ENCODE data around the gene SARDH. TPM values are rescaled to one million over a fixed set of nuclear protein-coding genes. Genes with fewer than 3 reads are reported as not detected.

The SARDH gene
- total RNA-seq, 4 donors from 2014 or later: 2.9 to 16.4 (median 5.9) TPM

DNA sequence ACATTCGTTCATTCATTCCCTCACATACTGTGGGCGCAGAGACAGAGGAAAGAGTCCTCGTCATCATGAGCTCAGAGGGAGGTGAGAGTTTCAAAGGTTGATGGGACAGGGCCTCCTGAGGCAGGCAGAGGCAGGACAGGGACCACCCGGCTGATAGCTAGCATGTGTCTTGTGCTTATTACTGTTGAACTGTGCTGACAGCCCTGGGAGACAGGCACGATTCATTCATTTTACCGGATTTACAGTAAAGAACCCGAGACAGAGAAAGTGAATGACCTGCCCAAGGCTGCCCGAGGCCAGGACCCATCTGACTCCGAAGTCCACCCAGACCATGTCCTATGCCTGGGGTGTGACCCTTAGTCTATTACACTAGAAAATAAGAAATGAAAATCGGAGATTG lies 124.1 kb downstream of the SARDH start:
- Histone ChIP-seq H3K36me3 (no peaks in the 10 kb centered on the region), H3K27ac (no peak overlapping the region), H3K4me1 (peaks cover 0 to under 1% (median 0%) of the 10 kb centered on the region in 4 donors), H3K4me3 (no peak overlapping the region), H3K9me3 (no peaks in the 10 kb centered on the region), H3K27me3 (peaks cover 0 to 83% of the 10 kb centered on the region in 2 donors)
- WGBS, 2 donors: 60 to 61% methylated on average over 10 of the region's 10 CpGs
- TF ChIP-seq EP300 (IDR thresholded peaks at IDR 0.05): no peak
- TF ChIP-seq POLR2A (IDR thresholded peaks at IDR 0.05): no peak
- TF ChIP-seq, protein P1, sequence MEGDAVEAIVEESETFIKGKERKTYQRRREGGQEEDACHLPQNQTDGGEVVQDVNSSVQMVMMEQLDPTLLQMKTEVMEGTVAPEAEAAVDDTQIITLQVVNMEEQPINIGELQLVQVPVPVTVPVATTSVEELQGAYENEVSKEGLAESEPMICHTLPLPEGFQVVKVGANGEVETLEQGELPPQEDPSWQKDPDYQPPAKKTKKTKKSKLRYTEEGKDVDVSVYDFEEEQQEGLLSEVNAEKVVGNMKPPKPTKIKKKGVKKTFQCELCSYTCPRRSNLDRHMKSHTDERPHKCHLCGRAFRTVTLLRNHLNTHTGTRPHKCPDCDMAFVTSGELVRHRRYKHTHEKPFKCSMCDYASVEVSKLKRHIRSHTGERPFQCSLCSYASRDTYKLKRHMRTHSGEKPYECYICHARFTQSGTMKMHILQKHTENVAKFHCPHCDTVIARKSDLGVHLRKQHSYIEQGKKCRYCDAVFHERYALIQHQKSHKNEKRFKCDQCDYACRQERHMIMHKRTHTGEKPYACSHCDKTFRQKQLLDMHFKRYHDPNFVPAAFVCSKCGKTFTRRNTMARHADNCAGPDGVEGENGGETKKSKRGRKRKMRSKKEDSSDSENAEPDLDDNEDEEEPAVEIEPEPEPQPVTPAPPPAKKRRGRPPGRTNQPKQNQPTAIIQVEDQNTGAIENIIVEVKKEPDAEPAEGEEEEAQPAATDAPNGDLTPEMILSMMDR (IDR thresholded peaks at IDR 0.05): no peak
- DNase-seq (ENCODE audit: low spot score in 2 of 2): no peak

Other genes with a start within 250 kb of the SARDH start
- gene MYMK, start 213.4 kb downstream of the SARDH start, total RNA-seq: 1 to 10 TPM in 2 of 4 donors, not detected in 2; 1.4 to 8.3 TPM
- gene ADAMTSL2, start 203.6 kb downstream of the SARDH start, total RNA-seq: 10 to 100 TPM; 11.1 to 38.9 (median 26.9) TPM
- 1 to 10 TPM in 2 of 4 donors, under 1 TPM in 1, not detected in 1; 0.90 to 2.2 (median 1.0) TPM for gene FAM163B, start 129.0 kb downstream of the SARDH start, total RNA-seq
- gene DBH, start 102.0 kb downstream of the SARDH start, total RNA-seq: 1 to 10 TPM in 1 of 4 donors, under 1 TPM in 2, not detected in 1; under 0.01 to 1.2 (median 0.22) TPM

Measured in tibial nerve (tissue), 4 donors.